DOHH2 (cell line): Measurements from ENCODE around the gene ARHGAP23.

Source experiments
- CTCF ChIP-seq: fragments of 200-600 bp; sonication (generic); IDR thresholded peaks from one replicate; pipeline ENCODE4 v1.5.1; 2014; ENCODE audit warnings: antibody characterized with exemption, mild to moderate bottlenecking, low read depth, low read length; ENCODE audit not compliant: poor library complexity, severe bottlenecking
- EZH2phosphoT487 ChIP-seq: fragments of 200-600 bp; sonication (generic); IDR thresholded peaks from 2 replicates; pipeline ENCODE4 v1.6.1; 2017; ENCODE audit warnings: borderline replicate concordance, mild to moderate bottlenecking, antibody characterized with exemption, low read length, moderate library complexity, mixed read lengths

- TF ChIP-seq CTCF (no peak), EZH2phosphoT487 (no peak)
Observed at GRCh38 chr17:38424297-38424972, 3.8 kb upstream of the ARHGAP23 start.
